Activated CD4-positive, alpha-beta memory T cell treated with anti-CD3 and anti-CD28 coated beads, Interleukin-2, amount 10 ng/mL, durations not matched to agents 7 days and 5 days (primary cell): ENCODE data around the gene KLLN. TPM values are rescaled to one million over a fixed set of nuclear protein-coding genes. Genes with fewer than 3 reads are reported as not detected.
A peak's percentile ranks its signal among the peaks of the same experiment; 100 is the strongest.
"Not testable (repeated sequence)": the region's sequence is repeated elsewhere in the genome, so short reads cannot be mapped to it uniquely, and the experiment has no call there.

Experiments
- CTCF ChIA-PET: fragments of 350-600 bp; sonication (Branson Sonifier 250); formaldehyde crosslinking; loops from one replicate; lab custom pipeline; 2021; ENCODE audit warnings: antibody characterized with exemption, inconsistent platforms; lab: Charles Lee
- POLR2A ChIA-PET: fragments of 350-600 bp; sonication (Branson Sonifier 250); formaldehyde crosslinking; loops from one replicate; lab custom pipeline; 2021; ENCODE audit warnings: antibody characterized with exemption; lab: Charles Lee
- DNase-seq: peaks from one replicate; pipeline ENCODE4 v3.0.0-alpha.2; 2020
- H3K27ac Mint-ChIP-seq: one replicate; pipeline ENCODE4 v1.8.0; 2021; ENCODE audit warnings: mild to moderate bottlenecking, mixed read lengths
- H3K27me3 Mint-ChIP-seq: one replicate; pipeline ENCODE4 v1.8.0; 2021; ENCODE audit warnings: mixed read lengths
- H3K36me3 Mint-ChIP-seq: one replicate; pipeline ENCODE4 v1.8.0; 2021; ENCODE audit warnings: low read depth, mixed read lengths
- H3K4me1 Mint-ChIP-seq: one replicate; pipeline ENCODE4 v1.8.0; 2021; ENCODE audit warnings: mixed read lengths
- H3K4me3 Mint-ChIP-seq: one replicate; pipeline ENCODE4 v1.8.0; 2021; ENCODE audit warnings: mild to moderate bottlenecking, mixed read lengths
- H3K9me3 Mint-ChIP-seq: one replicate; pipeline ENCODE4 v1.8.0; 2021; ENCODE audit warnings: mixed read lengths
- total RNA-seq, 2 experiments: library from RNA; stranded (reverse); gene quantifications; one replicate each; pipeline ENCODE4 v1.2.3, GENCODE V29; 2021

KLLN gene
- total RNA-seq, 2 experiments from 2014 or later = 0.81 to 0.95 TPM

GRCh38 chr10:87878664-87879459 is 15.5 kb upstream of the KLLN start:
- H3K27me3 Mint-ChIP-seq = no peaks in the 10 kb centered on the region
- H3K36me3 Mint-ChIP-seq = peaks cover 60% of the 10 kb centered on the region
- ChIA-PET POLR2A (interaction anchor here (0.9 to 1.6 kb wide), 3 partner anchors 15 to 64 kb away, joined by 3 to 6 read pairs (median 3); partner anchors contain the start of genes KLLN and PTEN), CTCF (no interaction called here)
- H3K4me3 Mint-ChIP-seq = no peak overlapping the region
- no peak for DNase-seq
- H3K27ac Mint-ChIP-seq = no peak overlapping the region
- H3K4me1 Mint-ChIP-seq = peaks cover 21% of the 10 kb centered on the region
- peaks cover 7% of the 10 kb centered on the region for H3K9me3 Mint-ChIP-seq

DNA sequence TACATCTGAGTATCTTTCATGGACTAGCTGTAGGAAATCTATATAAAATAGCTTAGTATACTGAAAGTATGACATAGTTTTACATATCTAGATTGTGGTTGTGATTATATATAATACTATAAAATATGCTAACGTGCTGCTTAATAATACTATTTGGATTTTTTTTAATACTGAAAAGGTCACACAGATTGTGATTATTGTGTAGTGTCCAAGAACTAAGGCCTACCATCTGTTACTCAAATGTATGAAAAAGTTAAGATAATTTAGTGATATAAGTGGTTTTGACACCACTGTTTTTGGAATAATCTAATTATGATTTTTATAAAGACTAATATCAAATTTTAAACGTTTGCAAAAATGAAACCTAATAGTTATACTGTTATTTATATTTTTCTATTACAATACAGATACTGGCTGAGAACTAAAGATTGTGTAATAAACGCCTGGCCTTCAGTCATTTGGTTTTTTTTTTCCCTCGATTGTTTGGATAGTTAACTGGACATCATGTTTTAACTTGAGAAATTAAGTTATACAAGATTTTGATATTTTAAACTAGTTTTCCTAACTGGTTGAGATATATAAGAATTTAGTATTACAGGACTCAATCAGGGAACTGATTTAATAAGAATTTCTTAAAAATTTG is 12.7 kb upstream of the KLLN start:
- H3K9me3 Mint-ChIP-seq = peaks cover 6% of the 10 kb centered on the region
- H3K4me3 Mint-ChIP-seq = no peak overlapping the region
- no peak overlapping the region for H3K27ac Mint-ChIP-seq
- ChIA-PET POLR2A (no interaction called here), CTCF (no interaction called here)
- no peaks in the 10 kb centered on the region for H3K27me3 Mint-ChIP-seq
- peaks cover 52% of the 10 kb centered on the region for H3K36me3 Mint-ChIP-seq
- DNase-seq = no peak
- peaks cover 23% of the 10 kb centered on the region for H3K4me1 Mint-ChIP-seq

DNA sequence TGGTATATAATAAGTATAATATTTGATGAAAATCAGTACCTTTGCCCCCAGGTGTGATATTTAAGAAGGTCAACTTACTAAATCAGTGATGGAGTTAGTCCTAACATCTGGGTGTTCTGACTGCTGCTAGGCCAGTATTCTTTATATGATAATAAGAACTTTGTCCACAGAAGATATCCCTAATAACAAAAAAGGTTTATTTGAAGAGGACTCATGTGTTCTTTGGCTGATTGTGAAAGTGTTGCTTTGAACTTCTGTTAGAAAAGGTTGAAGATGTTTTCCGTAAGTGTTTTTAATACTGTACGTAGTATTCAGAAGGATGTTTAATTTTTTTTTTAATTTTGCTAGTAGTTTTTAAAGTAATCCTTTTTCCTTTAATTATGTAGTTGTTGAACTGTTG is 10.3 kb upstream of the KLLN start:
- ChIA-PET POLR2A (no interaction called here), CTCF (no interaction called here)
- DNase-seq = no peak
- H3K4me1 Mint-ChIP-seq = peaks cover 40% of the 10 kb centered on the region
- no peak overlapping the region for H3K4me3 Mint-ChIP-seq
- H3K36me3 Mint-ChIP-seq = peaks cover 45% of the 10 kb centered on the region
- H3K27ac Mint-ChIP-seq = no peak overlapping the region
- no peaks in the 10 kb centered on the region for H3K27me3 Mint-ChIP-seq
- H3K9me3 Mint-ChIP-seq = no peaks in the 10 kb centered on the region

DNA sequence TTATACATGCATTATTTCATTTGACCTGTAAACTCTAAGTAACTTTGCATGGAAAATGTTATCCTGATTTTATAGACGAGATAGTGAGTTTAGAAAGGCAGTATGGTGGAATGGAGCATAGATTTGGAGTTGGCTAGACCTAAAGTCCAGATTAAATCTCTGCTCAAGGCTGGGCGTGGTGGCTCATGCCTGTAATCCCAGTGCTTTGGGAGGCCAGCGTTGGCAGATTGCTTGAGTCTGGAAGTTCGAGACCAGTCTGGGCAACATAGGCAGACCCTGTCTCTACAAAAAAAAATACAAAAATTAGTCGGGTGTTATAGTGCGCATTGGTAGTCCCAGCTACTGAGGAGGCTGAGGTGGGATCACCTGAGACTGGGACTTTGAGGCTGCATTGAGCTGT is 9.5 kb upstream of the KLLN start:
- CTCF ChIA-PET = no interaction called here
- no peak for DNase-seq
- H3K36me3 Mint-ChIP-seq = peaks cover 42% of the 10 kb centered on the region
- H3K9me3 Mint-ChIP-seq = no peaks in the 10 kb centered on the region
- no peak overlapping the region for H3K4me3 Mint-ChIP-seq
- no peak overlapping the region for H3K27ac Mint-ChIP-seq
- POLR2A ChIA-PET = interaction anchor here (1.2 kb wide), 1 partner anchor 1829 kb away, joined by 3 read pairs; the partner anchor contains the start of gene KIF20B
- H3K4me1 Mint-ChIP-seq = peaks cover 46% of the 10 kb centered on the region
- no peaks in the 10 kb centered on the region for H3K27me3 Mint-ChIP-seq

DNA sequence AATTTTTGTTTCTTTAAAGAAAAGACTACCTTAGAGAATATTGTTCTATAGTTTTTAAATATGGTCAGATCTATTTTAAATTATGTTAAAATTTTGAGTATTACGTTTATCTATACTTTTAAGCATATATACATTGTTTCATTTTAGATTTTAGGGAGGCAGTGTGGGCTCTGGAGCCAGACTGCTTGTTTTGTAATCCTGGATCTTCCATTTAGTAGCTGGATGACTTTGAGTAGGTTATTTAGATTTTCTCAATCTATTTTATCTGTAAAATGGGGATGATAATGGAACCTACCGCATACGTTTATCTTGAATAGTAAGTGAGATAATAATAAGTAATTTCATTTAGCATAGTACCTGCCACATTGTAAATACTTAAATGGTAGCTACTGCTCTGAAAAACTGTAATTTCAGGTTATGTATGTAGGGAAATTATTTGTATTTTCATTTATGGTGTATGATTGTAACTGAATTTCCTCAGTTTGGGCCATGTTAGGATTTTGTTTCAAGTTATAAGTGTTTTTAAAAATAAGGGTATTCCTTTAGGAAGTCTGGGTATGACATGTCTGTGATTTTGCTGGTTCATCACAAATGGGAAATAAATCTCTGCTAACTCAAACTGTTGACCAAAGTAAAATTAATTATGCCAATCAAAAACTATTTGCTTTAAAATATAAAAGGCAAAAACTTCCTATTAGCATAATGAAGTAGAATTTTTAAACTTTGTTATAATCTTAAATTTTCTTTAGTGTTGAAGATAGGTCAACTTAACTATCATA is 6.6 kb upstream of the KLLN start:
- DNase-seq = no peak
- peaks cover 53% of the 10 kb centered on the region for H3K36me3 Mint-ChIP-seq
- no peak overlapping the region for H3K4me3 Mint-ChIP-seq
- no peaks in the 10 kb centered on the region for H3K9me3 Mint-ChIP-seq
- H3K27ac Mint-ChIP-seq = no peak overlapping the region
- CTCF ChIA-PET = interaction anchor here (1.5 kb wide), 1 partner anchor 713 kb away, joined by 4 read pairs; the partner anchor contains the start of gene RNLS
- H3K4me1 Mint-ChIP-seq = peaks cover 57% of the 10 kb centered on the region
- H3K27me3 Mint-ChIP-seq = no peaks in the 10 kb centered on the region
- POLR2A ChIA-PET = interaction anchor here (1.4 kb wide), 1 partner anchor 8 kb away, joined by 5 read pairs; no protein-coding TSS in a partner anchor

- POLR2A ChIA-PET, CTCF ChIA-PET, H3K9me3 Mint-ChIP-seq, H3K27ac Mint-ChIP-seq, DNase-seq, H3K4me3 Mint-ChIP-seq, H3K27me3 Mint-ChIP-seq: not testable (repeated sequence)
- H3K36me3 Mint-ChIP-seq = peaks cover 61% of the 10 kb centered on the region
- H3K4me1 Mint-ChIP-seq = peaks cover 56% of the 10 kb centered on the region
These were observed 5.8 kb upstream of the KLLN start for GRCh38 chr10:87869139-87869538.

- no peaks in the 10 kb centered on the region for H3K9me3 Mint-ChIP-seq
- peaks cover 57% of the 10 kb centered on the region for H3K36me3 Mint-ChIP-seq
- CTCF ChIA-PET = no interaction called here
- H3K27me3 Mint-ChIP-seq = no peaks in the 10 kb centered on the region
- H3K4me1 Mint-ChIP-seq = peaks cover 52% of the 10 kb centered on the region
- H3K27ac Mint-ChIP-seq = no peak overlapping the region
- H3K4me3 Mint-ChIP-seq = peak overlapping the region; percentile 51
- POLR2A ChIA-PET = interaction anchor here (0.9 kb wide), 1 partner anchor 50 kb away, joined by 3 read pairs; the partner anchor contains the start of gene ATAD1
- DNase-seq = no peak
These were observed 4.9 kb upstream of the KLLN start for GRCh38 chr10:87868277-87868676.

DNA sequence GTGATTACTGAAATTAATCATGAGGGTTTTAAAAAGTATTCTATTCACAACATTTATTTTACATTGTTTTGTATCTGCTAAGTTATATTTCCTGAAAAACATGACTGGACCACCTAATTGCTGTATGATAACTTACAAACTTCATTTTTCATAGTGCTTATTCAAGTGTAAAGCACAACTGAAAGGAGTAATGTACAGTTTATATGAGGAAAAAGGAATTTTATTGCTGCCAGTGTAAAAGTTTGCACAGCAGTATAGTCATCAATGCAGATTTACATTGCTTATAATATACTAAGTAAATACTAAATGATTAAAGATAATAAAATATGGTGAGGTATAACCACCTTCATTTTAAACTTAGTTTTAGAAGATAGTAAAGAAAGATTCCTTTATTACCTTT is 4.1 kb upstream of the KLLN start:
- Mint-ChIP-seq H3K4me3 (peak overlapping the region; percentile 92), H3K9me3 (no peaks in the 10 kb centered on the region), H3K27me3 (no peaks in the 10 kb centered on the region), H3K36me3 (peaks cover 49% of the 10 kb centered on the region), H3K27ac (no peak overlapping the region), H3K4me1 (peaks cover 45% of the 10 kb centered on the region)
- POLR2A ChIA-PET = no interaction called here
- DNase-seq = no peak
- CTCF ChIA-PET = no interaction called here

DNA sequence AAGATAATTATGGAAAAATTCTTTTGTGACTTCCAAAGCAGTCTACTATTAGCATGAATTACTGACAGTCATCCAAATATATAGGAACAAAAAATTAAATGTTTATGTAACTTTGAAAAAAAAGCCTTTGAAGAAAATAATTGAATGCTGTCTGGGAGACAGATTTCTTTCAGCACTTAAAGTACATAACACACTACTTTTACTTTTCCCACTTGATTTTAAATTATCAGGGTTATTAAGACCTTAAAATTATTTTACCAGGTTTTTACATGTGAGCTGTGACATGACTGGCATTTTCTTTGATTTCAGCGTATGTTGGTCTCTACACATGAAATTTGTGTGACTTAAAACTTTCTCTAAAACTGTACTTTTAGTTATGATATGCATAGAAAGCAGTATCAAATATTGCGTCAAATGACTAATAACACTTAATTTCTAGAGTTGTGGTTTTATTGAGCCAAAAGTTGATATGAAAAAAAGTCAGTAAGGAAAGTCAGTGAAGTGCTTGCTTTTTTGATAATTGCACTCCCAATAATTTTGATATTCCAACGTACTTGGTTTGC is 3.2 kb upstream of the KLLN start:
- no peak for DNase-seq
- H3K4me3 Mint-ChIP-seq = peak overlapping the region; percentile 92
- ChIA-PET CTCF (interaction anchor here (1.0 to 2.5 kb wide), 4 partner anchors 48 to 522 kb away, joined by 3 to 19 read pairs (median 3); no protein-coding TSS in a partner anchor), POLR2A (interaction anchor here (1.0 to 6.5 kb wide), 3 partner anchors 49 to 520 kb away, joined by 4 to 136 read pairs (median 5); partner anchors contain the start of gene ATAD1)
- H3K27me3 Mint-ChIP-seq = no peaks in the 10 kb centered on the region
- no peak overlapping the region for H3K27ac Mint-ChIP-seq
- H3K4me1 Mint-ChIP-seq = peaks cover 49% of the 10 kb centered on the region
- no peaks in the 10 kb centered on the region for H3K9me3 Mint-ChIP-seq
- H3K36me3 Mint-ChIP-seq = peaks cover 47% of the 10 kb centered on the region

- H3K4me1 Mint-ChIP-seq = peaks cover 49% of the 10 kb centered on the region
- CTCF ChIA-PET = interaction anchor here (0.8 to 2.5 kb wide), 5 partner anchors 47 to 523 kb away, joined by 3 to 19 read pairs (median 3); partner anchors contain the start of gene ATAD1
- H3K9me3 Mint-ChIP-seq = no peaks in the 10 kb centered on the region
- peaks cover 39% of the 10 kb centered on the region for H3K36me3 Mint-ChIP-seq
- no peak for DNase-seq
- peak overlapping the region; percentile 80 for H3K27ac Mint-ChIP-seq
- H3K27me3 Mint-ChIP-seq = no peaks in the 10 kb centered on the region
- POLR2A ChIA-PET = interaction anchor here (1.0 to 6.5 kb wide), 6 partner anchors 17 to 521 kb away, joined by 4 to 136 read pairs (median 26); partner anchors contain the start of gene ATAD1
- H3K4me3 Mint-ChIP-seq = peak overlapping the region; percentile 92
These were observed 2.0 kb upstream of the KLLN start for GRCh38 chr10:87865241-87865881.

DNA sequence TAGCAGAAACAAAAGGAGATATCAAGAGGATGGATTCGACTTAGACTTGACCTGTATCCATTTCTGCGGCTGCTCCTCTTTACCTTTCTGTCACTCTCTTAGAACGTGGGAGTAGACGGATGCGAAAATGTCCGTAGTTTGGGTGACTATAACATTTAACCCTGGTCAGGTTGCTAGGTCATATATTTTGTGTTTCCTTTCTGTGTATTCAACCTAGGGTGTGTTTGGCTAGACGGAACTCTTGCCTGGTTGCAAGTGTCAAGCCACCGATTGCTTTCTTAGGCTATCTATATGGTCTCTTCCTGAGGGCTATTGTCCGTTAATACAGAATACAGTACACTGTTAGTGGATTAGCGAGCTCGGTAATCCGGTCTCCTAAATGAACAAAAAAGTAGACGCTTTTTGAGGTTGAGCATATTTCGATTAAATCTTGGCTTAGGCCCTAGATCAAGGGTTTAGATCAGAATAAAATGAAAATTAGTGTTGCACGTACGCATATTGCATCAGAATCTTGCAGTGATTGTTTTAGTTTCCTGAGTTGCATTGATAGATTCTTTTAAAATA is 1.2 kb upstream of the KLLN start:
- H3K4me3 Mint-ChIP-seq = peak overlapping the region; percentile 92
- peaks cover 37% of the 10 kb centered on the region for H3K36me3 Mint-ChIP-seq
- H3K9me3 Mint-ChIP-seq = no peaks in the 10 kb centered on the region
- peak overlapping the region; percentile 80 for H3K27ac Mint-ChIP-seq
- peaks cover 47% of the 10 kb centered on the region for H3K4me1 Mint-ChIP-seq
- DNase-seq = peak; percentile 17
- ChIA-PET CTCF (interaction anchor here (1.1 to 2.5 kb wide), 2 partner anchors 522 to 524 kb away, joined by 3 to 19 read pairs; no protein-coding TSS in a partner anchor), POLR2A (interaction anchor here (1.0 to 6.5 kb wide), 7 partner anchors 18 to 527 kb away, joined by 3 to 136 read pairs (median 26); partner anchors contain the start of gene ATAD1)
- no peaks in the 10 kb centered on the region for H3K27me3 Mint-ChIP-seq
